ENCODE data around the gene TTC9B.
A peak's percentile ranks its signal among the peaks of the same experiment; 100 is the strongest.

Gene TTC9B

DNA sequence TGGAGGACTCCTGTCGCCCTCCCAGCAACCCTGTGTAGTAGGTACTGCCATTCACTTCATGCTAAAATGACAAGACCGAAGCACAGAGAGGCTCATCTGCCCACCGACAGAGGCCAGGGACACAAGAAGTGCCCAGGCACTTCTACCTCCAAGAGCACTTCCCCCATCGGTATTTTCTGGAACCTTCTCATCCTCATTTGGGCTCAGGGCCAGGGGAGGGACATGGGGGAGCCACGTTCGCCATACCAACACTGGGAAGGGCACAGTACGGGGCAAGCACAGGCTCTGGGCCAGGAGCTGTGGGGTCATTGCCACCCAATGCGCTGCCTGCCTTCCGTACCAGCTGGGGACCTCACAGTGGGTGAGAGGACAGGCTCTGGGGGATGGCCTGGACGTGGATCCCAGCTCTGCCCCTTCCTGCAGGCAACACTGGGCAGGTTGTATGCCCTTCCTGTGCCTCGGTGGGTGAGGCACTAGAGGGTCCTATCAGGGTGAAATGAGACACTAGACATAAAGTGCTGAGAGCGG lies 29.6 kb upstream of the TTC9B start:
- no peak for DNase-seq (ENCODE audit: low spot score)

DNA sequence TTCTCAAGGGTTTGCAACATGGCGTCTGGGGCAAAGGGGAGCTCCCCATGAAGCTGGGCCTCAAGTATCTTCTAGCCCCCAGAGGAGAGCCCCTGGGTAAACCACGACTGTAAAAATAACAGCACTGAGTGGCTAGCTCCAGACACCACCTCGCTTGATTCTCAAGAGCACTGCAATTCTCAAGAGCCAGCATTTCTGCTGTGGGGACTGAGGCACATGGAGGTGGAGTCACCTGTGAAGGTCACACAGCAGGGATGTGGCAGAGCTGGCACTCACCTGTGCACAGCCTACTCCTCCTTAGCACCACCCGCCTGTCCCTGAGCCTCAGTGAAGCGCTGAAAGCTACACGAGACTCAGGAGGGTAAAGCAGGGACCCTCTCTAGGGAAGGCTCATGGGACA lies 29.0 kb upstream of the TTC9B start:
- DNase-seq (ENCODE audit: low spot score): no peak

DNA sequence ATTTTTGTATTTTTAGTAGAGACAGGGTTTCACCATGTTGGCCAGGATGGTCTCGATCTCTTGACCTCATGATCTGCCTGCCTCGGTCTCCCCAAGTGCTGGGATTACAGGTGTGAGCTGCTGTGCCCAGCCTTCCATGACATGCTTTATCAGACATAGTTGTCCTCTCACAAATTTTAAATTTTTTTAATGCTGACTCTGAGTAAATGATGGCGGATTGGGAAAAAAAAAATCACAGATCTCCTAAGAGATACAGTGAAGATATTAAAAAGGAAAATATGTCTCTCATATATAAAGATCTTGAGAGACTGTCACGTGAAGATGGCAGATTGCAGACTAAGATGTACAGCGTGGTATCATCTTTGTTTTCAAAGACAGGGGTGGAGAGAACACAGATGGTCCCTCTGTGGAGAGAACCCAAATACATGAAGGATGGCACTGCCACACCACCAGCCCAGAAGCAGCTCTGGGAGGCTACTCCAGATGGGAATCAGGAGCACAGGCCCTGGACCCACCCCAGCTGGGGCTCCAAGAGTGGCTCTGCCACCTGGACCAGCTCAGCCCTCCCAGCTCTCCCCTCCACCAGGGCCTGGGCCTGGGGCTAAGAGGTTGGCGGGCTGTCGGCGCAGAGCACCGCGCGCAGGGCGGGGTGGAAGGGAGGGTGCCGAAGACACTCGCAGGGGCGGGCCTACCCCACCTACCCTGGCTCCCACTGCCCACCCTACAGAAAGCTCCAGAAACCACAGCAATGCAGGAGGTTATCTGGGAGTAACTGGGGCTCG lies 28.3 kb upstream of the TTC9B start:
- DNase-seq (ENCODE audit: low spot score): no peak

DNA sequence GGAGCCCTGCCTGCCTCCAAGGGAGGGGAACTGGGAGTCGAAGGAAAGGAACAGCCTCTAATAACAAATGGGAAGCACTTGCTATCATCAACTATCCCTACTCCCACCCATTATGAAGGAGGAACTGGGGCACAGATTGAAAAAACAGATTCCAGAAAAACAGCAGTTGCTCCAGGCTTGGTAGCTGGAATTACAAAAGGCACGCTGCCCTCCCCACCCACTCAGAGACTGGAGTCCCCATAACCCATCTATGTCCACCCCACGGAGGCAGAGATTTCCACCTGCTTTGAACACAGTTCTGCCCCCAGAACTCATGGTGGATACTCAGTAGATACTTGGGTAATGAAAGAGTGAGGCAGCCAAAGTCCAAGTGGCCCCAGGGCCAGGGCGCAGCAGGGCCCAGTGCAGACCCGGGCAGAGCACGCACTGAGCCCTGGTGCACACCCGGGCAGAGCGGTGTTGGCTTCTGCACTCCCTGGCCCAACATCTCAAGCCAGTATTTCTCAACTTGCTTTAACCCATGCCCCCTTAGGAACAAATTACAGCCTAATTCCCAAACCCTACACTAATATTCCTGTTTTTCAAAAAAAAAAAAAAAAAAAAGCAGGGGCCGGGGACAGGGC lies 27.4 kb upstream of the TTC9B start:
- no peak for DNase-seq (ENCODE audit: low spot score)

DNA sequence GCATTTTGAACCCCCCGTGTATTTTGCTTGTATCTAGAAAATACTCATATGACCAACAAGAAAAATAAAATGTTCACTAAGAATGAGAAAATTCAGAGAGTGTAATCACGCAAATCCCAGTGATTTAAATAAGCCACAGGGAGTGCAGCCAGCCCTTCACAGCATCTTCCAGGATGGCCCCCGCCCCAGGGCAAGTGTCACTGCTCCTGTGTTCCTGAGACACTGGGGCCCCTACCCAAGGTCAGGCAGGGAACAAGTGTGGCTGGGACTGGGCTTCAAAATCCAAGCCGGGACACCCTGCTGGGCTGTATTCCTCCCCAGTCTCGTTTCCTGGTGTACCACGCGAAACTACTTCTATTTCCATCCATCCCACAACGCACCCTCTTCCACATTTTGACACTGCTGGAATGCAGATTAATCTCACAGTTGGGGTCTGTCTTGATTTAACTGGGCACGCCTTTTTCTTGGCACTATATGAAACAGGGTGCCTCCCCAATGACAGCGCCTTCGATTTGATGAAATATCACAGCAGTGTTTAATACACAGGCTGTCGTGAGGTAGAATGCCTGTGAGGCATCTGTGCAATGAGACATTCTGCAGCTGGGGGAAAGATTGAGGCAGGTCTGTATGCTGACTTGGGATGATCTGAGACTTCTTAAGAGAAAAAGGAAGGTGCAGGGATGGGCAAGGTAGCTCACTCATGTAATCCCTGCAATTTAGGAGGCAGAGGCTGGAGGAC lies 26.6 kb upstream of the TTC9B start:
- no peak for DNase-seq (ENCODE audit: low spot score)

DNA sequence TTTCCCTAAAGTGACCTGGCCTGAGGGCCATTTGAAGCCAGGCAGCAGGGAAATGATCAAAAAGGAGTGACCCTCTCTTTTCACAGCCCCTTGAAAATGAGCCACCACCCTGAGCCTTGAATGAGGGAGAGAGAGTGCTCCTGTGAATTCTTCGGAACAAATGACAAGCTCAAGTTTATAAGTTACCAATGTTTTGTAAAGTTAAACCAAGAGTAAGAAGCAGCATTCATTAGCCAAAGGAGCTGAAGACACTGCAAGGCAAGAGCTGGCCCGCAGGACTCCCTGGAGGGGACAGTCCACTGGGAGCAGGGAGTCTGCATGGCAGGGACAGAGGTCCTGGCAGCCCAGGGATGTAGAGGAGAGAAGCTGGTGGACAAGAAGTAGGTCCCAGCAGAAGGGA lies 25.0 kb upstream of the TTC9B start:
- DNase-seq (ENCODE audit: low spot score): peak; percentile 24

GRCh38 chr19:40242480-40242879 lies 24.3 kb upstream of the TTC9B start:
- no peak for DNase-seq (ENCODE audit: low spot score)

DNA sequence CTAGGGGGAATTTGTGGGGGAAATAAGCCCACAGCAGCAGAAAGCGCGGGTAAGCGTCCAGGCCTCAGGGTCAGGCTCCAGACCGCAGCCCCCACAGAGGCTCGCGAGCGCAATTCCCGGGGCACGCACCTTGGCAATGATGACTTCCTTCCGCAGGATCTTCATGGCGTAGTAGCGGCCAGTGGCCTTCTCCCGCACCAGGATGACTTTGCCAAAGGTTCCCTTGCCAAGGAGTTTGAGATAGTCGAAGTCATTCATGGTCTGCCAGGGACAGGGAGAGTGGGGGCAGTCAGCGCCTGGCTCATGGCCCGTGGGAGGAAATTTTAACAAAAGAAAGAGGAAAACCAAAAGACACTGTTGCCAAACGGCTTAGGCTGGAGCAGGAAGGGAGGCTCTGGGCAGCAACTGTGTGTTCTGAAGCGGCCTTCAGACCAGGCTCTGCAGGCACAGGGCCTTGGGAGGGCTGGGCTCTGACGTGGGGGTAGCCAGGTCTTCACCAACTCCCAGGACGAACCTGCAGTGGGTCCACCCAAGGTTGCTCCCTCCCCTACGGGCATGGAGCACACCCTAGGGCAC lies 23.7 kb upstream of the TTC9B start:
- no peak for DNase-seq (ENCODE audit: low spot score)

DNA sequence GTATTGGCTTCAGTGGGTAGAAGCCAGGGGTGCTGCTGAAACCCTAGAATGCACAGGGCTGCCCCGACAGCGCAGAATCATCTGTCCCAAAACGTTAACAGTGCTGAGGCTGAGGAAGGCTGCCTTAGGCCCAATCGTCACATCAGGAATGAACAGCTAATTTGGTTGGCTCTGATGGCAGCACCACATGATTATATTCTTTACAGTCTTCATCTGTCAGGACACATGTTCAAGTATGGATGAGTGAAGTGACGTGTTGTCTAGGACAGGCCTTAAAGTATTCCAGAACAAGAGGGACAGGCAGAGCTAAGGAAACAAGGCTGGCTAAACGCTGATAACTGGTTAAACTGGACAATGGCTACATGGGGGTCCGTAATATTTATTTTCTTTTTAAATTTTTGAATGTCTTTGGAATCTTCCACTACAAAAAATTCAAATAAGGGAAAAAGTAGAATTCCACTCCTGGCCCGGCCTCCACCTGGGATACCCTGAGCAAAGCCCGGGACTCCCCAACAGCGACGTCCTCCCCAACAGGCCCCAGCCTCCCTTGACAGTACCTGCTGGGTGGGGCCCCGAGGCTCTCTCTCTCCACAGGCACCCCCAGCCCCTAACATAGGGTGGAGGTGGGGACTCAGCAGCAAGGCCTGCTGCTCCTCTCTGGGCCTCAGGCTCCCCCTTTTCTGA lies 23.1 kb upstream of the TTC9B start:
- no peak for DNase-seq (ENCODE audit: low spot score)

DNA sequence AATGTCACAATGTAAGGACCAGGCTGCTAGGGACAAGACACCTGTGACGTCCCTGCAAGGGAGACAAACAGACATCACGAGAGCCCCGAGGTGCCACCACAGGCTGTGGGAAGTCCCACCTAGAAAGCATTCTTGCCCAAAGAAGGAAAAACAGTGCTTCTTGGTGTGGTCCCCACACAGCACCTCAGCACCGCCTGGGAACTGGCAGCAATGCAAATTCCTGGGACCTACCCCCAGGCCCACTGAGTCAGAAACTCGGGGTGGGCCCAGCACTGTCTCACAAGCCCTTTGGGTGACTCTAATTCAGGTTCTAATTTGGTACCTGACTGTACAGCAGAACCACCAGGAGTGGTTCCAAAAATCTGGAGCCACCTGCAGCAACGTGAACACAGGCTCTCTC lies 22.1 kb upstream of the TTC9B start:
- no peak for DNase-seq (ENCODE audit: low spot score)

DNA sequence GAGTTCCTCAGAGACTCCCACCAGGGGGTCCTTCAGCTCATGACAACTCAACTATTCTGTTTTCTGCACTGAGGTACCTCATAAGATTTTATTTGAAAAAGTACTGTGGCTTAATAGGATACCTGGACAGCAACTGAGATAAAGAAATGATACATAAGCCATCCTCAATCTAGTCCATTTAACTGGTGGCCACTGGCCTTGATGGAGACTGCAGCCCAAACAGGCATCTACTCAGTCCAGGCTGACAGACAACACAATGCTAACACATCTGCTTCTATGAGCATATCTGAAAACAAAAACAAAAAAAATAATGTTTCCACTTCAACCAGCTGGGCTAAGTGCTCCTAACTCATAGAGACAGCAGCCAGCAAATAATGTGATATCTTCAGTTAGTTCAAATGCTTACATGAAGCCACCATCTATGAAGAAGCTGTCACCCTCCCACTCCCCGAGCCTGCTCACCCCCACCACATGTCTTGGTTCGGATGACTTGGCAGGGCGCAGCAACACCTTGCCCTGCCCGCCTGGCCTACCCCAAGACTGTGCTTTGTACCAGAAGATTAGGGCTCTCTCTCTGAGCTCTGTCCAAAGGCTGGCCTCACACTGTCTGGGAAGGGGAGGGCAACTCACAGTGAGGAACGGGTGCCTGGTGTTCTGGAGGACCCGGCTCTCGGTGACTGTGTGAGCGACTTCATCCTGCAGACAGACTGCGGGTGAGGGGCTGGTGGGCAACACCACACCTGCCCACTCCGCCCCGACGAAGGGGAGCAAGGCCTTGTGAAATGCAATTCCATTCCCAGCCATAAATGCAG lies 21.4 kb upstream of the TTC9B start:
- no peak for DNase-seq (ENCODE audit: low spot score)

GRCh38 chr19:40238775-40239174 lies 20.6 kb upstream of the TTC9B start:
- DNase-seq (ENCODE audit: low spot score): no peak

GRCh38 chr19:40237791-40238190 lies 19.6 kb upstream of the TTC9B start:
- no peak for DNase-seq (ENCODE audit: low spot score)

- no peak for DNase-seq (ENCODE audit: low spot score)
These were observed 18.2 kb upstream of the TTC9B start for GRCh38 chr19:40236366-40236765.

- no peak for DNase-seq (ENCODE audit: low spot score)
These were observed 17.8 kb upstream of the TTC9B start for GRCh38 chr19:40236026-40236355.

GRCh38 chr19:40235238-40236025 lies 17.2 kb upstream of the TTC9B start:
- no peak for DNase-seq (ENCODE audit: low spot score)

- no peak for DNase-seq (ENCODE audit: low spot score)
These were observed 16.4 kb upstream of the TTC9B start for GRCh38 chr19:40234429-40235237.

DNA sequence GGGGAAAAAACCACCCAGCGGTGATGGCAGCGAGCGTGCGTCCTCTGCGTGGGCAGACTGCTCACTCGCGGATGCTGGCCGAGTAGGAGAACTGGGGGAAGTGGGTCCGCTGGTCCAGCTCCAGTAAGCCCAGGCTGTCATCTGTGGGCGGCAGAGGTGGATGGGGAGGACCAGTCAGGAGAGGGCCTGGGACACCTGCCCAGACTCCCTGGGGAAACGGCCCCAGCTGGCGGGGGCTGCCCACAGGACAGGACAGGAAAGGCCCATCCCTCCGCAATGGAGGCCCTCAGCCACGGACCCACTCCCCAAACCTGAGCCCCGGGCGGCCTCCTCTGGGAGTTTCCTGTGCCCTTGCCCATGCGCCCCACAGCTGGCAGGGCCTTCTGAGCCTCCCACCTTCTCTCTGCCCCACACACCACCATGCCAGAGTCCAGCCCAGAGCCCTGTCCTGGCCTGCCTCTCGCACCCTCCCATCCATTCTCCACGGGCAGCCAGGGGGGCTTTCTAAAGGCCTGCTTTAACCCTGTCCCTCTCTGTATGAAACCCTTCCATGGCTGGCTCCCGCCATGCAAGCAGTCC lies 15.7 kb upstream of the TTC9B start:
- no peak for DNase-seq (ENCODE audit: low spot score)

Data from kidney tubule cell (primary cell).